Activated naive CD4-positive, alpha-beta T cell treated with anti-CD3 and anti-CD28 coated beads, Interleukin-2, amount 50 U/mL, for 24 hours (primary cell): ENCODE measurements around the gene PTTG1IP.

ENCODE experiments used
- H3K27ac Mint-ChIP-seq: one replicate; pipeline ENCODE4 v1.8.0; 2021; ENCODE audit warnings: mild to moderate bottlenecking, mixed read lengths
- H3K27me3 Mint-ChIP-seq: one replicate; pipeline ENCODE4 v1.8.0; 2021; ENCODE audit warnings: mixed read lengths
- H3K36me3 Mint-ChIP-seq: one replicate; pipeline ENCODE4 v1.8.0; 2021; ENCODE audit warnings: mixed read lengths
- H3K4me1 Mint-ChIP-seq: one replicate; pipeline ENCODE4 v1.8.0; 2021; ENCODE audit warnings: mixed read lengths
- H3K4me3 Mint-ChIP-seq: one replicate; pipeline ENCODE4 v1.8.0; 2021; ENCODE audit warnings: mild to moderate bottlenecking, mixed read lengths
- H3K9me3 Mint-ChIP-seq: one replicate; pipeline ENCODE4 v1.8.0; 2021; ENCODE audit warnings: mixed read lengths

PTTG1IP gene

DNA sequence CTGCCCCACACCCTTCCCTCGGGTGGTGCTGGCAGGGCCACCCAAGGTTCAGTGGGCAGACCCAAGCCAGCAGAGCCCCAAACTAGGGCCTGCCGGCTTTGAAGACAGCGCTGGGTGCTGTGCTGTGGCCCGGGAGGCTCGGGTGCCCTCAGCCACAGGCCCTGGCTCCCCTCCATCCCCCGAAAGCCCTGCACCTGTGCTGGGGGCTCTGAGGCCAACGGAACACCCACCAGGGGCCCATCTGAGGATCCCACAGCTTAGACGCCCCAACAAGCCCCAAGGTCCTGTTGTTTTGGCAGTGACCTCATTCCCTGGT lies 38.6 kb upstream of the PTTG1IP start:
- Mint-ChIP-seq H3K4me1 (peaks cover 80% of the 10 kb centered on the region), H3K4me3 (peak overlapping the region; percentile 34), H3K9me3 (no peaks in the 10 kb centered on the region), H3K27ac (peak overlapping the region; percentile 88), H3K27me3 (no peaks in the 10 kb centered on the region), H3K36me3 (peaks cover 5% of the 10 kb centered on the region)

DNA sequence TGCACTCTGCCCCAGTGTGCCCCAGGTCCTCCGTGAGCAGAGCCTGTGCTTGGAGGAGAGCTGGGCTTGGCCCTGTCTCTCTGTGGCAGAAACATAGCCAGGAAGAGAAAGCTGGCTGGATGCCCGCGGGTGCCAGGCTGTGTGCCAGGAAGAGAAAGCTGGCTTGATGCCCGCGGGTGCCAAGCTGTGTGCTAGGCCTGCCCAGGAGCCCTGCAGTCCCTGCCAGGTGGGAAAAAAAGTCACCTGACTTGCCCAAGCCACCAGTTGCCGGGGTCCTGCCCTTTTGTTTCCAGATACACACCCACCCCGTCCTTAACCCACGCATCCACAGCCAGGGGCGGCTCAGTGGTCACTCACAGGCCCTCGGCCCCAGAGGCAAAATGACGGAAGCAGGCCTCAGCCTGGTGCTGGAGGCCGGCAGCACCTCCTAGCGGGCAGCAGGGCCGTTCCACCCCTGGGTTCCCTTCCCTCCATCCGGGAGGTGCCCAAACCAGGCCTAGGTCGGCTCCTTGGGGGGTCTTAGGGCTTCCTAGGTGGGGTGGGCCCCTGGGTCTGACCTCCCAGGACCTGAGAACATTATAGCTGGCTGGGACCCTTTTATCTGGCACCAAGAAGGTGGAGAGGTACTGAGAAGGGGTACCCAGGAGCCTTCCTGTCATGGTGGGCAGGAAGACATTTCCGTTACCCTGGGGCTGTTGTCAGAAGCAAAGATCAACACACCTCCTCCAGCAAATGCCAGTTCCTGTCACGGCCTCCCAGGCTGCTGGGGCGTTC lies 38.1 kb upstream of the PTTG1IP start:
- Mint-ChIP-seq H3K9me3 (no peaks in the 10 kb centered on the region), H3K4me1 (peaks cover 75% of the 10 kb centered on the region), H3K27me3 (no peaks in the 10 kb centered on the region), H3K36me3 (peaks cover 2% of the 10 kb centered on the region), H3K27ac (peak overlapping the region; percentile 88), H3K4me3 (peak overlapping the region; percentile 34)

DNA sequence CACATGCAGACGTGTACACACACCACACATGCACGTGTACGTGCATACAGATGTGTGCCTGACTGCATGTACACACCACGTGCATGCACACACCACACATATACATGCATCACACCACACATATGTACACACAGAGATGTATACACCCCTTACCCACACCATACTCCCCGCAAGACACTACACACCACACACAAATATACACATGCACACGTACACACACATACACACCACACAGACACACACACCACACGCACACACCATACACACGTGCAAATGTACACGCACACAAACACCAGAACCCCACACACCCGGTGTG lies 37.5 kb upstream of the PTTG1IP start:
- no peaks in the 10 kb centered on the region for H3K27me3 Mint-ChIP-seq
- H3K4me1 Mint-ChIP-seq, result peaks cover 75% of the 10 kb centered on the region
- no peaks in the 10 kb centered on the region for H3K9me3 Mint-ChIP-seq
- H3K36me3 Mint-ChIP-seq, result peaks cover 2% of the 10 kb centered on the region
- peak overlapping the region; percentile 34 for H3K4me3 Mint-ChIP-seq
- H3K27ac Mint-ChIP-seq, result peak overlapping the region; percentile 88

DNA sequence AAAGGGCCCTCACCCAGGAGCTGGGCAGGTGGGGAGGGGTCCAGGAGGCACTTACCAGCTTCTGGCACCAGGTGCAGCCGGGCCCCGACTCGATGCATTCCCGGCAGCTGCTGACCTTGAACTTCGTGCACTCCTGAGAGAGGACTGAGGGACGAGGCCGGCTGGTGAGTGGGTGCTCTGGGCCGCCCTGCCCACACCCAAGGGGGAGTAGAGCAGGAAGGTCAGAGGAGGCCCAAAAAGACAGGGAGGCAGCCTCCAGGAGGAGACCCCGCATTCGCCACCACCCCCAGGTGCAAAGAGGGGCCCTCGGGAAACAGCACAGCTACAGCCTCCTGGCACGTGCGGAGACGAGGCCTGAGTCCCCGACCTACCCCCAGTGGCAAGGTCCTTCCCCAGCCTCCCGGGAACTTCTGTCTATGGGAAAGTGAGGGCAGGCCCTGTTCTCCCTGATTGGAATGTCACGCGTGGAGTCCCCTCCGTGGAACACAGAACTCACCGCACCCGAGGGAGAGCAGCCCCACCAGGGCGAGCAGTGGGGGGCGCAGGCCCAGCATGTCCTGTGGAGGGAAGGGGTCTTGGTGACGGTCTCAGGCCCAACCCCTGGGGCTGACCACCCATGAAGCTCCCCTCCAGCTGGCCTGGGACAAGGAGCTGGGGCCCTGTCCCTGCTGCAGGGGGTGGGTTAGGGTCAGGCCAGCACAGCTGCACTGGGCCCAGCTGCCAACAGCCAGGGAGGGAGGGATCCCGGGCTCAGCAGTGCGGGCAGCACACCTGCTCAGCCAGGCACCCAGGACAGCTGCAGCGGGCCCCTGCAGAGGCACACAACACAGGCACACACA lies 37.0 kb upstream of the PTTG1IP start:
- Mint-ChIP-seq H3K9me3 (no peaks in the 10 kb centered on the region), H3K27me3 (no peaks in the 10 kb centered on the region), H3K4me1 (peaks cover 70% of the 10 kb centered on the region), H3K36me3 (peaks cover 2% of the 10 kb centered on the region), H3K27ac (peak overlapping the region; percentile 53), H3K4me3 (no peak overlapping the region)

DNA sequence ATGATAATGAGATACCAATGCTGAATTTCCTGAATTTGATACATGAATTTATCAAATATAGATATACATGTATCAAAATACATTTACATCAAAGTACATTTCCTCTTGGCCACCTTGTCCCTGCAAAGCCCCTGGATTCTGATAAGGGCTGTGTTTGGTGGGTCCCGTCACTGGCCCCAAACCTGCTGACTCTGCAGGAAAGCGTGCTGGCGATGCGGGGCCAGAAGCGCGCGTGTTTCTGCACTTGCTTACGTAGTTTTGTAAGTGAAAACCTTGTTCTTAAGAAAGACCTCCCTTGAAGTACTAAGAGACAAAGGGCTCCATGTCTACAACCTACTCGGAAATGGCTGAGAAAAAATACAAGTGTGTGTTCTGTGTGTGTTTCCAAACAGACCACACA lies 36.2 kb upstream of the PTTG1IP start:
- Mint-ChIP-seq H3K36me3 (peaks cover 2% of the 10 kb centered on the region), H3K4me1 (peaks cover 64% of the 10 kb centered on the region), H3K27ac (peak overlapping the region; percentile 70), H3K27me3 (no peaks in the 10 kb centered on the region), H3K9me3 (no peaks in the 10 kb centered on the region), H3K4me3 (peak overlapping the region; percentile 19)

DNA sequence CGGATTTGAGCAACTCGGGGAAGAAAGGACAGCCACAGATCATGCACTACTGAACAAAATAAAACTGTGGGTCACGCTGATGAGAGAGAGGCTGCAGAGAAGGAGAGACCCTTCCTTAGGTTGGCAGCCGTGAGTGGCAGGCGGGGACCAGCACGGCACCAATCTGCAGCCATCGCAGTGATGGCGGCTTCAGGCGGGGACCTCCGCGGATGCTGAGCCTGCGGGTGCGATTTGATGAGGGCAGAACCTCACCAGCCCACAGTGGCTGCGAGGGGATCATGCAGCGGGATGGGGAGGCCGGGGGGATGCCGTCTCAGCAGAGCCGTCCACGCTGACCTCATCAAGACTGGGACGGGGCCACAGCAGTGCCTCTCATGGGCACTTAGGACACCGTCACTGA lies 35.4 kb upstream of the PTTG1IP start:
- Mint-ChIP-seq H3K27ac (peak overlapping the region; percentile 68), H3K9me3 (no peaks in the 10 kb centered on the region), H3K4me3 (peak overlapping the region; percentile 57), H3K27me3 (no peaks in the 10 kb centered on the region), H3K36me3 (peaks cover 5% of the 10 kb centered on the region), H3K4me1 (peaks cover 62% of the 10 kb centered on the region)

DNA sequence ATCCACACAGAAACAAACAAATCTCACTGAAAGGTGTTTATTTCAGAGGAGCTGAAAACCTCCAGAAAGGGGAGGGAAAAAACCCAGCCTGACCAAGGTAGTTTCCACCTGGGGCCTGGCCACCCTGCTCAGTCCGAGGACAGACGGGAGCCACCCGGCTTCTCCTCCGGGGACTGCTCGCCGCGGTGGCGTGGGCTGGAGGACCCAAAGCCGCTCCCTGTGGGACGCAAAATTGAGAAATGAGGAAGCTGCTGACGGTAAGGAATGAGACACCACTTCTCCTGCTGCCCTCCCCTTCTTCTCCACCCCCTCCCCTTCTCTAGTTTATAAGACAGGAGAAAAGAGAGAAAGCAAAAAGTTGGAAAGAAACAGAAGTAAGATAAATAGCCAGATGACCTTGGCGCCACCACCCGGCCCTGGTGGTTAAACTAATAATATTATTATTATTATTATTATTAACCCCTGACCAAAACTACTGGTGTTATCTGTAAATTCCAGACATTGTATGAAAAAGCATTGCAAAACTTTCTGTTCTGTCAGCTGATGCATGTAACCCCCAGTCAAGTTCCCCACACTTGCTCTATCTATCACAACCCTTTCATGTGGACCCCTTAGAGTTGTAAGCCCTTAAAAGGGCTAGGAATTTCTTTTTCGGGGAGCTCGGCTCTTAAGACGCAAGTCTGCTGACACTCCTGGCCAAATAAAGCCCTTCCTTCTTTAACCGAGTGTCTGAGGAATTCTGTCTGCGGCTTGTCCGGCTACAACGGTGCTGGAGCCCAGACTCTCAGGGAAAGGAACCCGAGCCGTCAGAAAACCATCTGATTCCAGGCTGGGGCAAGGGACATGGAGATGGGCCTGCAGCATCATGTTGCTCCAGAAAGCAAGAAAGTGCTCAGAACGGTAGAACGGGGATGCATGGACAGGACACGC lies 34.7 kb upstream of the PTTG1IP start:
- H3K36me3 Mint-ChIP-seq, result peaks cover 5% of the 10 kb centered on the region
- H3K9me3 Mint-ChIP-seq, result no peaks in the 10 kb centered on the region
- H3K27ac Mint-ChIP-seq, result peak overlapping the region; percentile 68
- H3K27me3 Mint-ChIP-seq, result no peaks in the 10 kb centered on the region
- peaks cover 60% of the 10 kb centered on the region for H3K4me1 Mint-ChIP-seq
- peak overlapping the region; percentile 57 for H3K4me3 Mint-ChIP-seq

DNA sequence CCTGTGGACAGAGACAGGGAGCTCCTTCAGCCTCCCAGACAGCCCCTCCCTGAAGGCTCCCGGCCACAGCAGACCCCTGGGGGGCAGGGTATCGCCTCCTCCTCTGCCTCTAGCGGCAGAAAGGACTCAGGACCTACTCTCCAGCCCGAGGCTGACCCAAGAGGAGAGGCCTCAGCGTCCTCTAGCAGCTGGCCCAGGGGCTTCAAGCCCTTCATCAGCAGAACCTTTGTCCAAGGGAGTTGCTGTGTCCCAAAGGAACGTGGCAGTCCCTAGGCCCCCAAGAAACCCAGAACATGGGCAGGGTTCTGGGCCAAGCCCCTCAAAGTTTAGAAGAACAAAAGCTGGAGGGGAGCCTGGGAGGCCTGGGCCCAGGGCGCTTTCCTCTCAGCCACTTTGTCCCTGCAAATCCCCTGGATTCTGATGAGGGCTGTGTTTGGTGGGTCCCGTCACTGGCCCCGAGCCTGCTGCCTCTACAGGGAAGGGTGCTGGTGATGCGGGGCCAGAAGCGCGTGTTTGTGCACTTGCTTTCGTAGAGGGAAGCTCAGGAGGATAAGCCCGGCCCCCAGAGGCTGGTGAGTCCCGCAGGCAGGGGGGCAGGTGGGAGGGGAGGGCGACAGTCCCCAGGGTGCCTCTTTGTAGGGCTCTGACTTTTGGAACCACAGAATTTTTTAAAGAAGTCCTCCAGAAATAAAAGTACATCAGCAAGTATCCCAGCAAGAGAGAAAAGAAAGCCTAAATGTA lies 33.9 kb upstream of the PTTG1IP start:
- H3K36me3 Mint-ChIP-seq, result peaks cover 10% of the 10 kb centered on the region
- H3K27me3 Mint-ChIP-seq, result no peaks in the 10 kb centered on the region
- no peak overlapping the region for H3K4me3 Mint-ChIP-seq
- H3K9me3 Mint-ChIP-seq, result no peaks in the 10 kb centered on the region
- H3K27ac Mint-ChIP-seq, result peak overlapping the region; percentile 55
- peaks cover 55% of the 10 kb centered on the region for H3K4me1 Mint-ChIP-seq

DNA sequence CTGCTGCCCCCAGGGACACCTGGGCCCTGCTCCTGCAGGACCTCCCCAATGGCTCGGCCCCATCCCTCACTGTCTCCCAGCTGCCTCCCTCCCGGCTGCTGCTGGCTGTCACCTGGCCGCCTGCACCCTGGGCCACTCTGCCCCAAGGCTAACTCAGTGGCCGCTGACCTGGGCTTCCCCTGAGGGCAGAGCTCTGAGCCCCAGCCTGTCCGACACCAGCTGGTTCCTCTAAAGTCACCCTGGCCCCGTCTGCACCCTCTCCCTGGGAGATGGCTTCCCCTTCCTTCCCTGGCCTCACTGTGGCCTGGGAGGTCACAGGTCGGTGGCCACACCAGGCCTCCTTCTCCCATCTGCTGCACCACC lies 32.2 kb upstream of the PTTG1IP start:
- Mint-ChIP-seq H3K9me3 (no peaks in the 10 kb centered on the region), H3K27ac (no peak overlapping the region), H3K36me3 (peaks cover 13% of the 10 kb centered on the region), H3K4me3 (no peak overlapping the region), H3K4me1 (peaks cover 39% of the 10 kb centered on the region), H3K27me3 (no peaks in the 10 kb centered on the region)

DNA sequence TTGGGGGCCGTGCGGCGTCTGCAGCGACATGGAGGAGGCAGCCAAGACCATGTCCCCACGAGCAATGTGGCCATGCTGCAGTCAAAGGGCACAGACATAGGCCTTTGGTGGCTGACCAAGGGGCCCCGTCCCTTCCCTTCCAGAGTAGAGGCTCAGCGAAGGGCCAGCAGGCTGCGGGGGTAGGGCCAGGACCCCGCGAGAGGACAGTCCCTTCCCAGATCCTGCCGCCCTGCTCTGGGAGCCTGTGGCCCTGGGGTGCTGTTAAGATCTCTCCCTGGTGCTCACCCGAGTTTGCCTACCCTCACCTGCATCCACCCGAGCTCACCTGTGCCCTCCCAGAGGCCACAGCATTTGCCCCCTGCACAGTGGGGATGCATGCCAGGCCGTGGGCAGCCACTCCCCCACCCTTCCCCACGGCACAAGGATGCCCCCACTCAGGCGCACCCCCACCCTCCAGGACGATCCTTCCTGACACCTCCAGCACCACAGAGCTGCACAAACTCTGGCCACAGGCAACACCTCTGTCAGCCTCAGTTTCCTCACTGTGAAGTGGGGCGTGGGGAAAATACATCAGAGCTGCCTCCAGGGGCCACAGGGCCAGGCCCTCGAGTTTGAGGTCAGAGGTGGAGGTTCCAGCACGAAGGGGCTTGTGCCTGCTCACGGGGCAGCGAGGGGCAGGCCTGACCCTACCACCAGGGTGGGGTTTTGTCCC lies 31.7 kb upstream of the PTTG1IP start:
- peaks cover 13% of the 10 kb centered on the region for H3K36me3 Mint-ChIP-seq
- peaks cover 36% of the 10 kb centered on the region for H3K4me1 Mint-ChIP-seq
- H3K4me3 Mint-ChIP-seq, result no peak overlapping the region
- no peaks in the 10 kb centered on the region for H3K9me3 Mint-ChIP-seq
- H3K27ac Mint-ChIP-seq, result no peak overlapping the region
- H3K27me3 Mint-ChIP-seq, result no peaks in the 10 kb centered on the region

DNA sequence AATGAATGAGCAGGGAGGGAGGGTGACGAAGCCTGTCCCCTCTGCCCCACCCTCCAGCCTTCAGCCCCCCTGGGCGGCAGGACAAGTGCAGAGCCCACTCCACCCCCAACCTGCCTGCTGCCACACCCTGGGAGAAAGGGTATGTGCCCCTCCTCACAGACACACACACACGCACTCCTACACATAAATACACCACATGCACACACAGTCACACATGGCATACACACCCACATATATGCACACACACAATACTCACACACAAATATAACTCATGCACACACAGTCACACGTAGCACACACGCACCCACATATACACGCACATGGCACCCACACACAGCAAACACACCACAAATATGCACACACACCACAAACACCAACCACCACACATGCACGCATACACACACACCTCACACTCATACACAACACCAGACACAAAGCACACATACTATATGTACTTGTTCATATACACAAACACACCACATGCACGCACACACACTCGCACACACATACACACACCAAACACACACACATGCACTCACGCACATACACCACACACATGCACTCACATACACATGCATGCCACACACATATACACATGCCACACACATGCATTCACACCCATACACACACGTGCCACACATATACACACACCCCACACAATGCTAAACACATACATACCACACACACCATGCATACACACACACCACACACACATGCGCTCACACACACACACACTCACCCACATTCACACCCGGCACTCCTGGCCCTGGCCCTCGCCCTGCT lies 30.8 kb upstream of the PTTG1IP start:
- Mint-ChIP-seq H3K4me1 (peaks cover 28% of the 10 kb centered on the region), H3K9me3 (no peaks in the 10 kb centered on the region), H3K27me3 (no peaks in the 10 kb centered on the region), H3K27ac (peak overlapping the region; percentile 20), H3K4me3 (no peak overlapping the region), H3K36me3 (peaks cover 13% of the 10 kb centered on the region)

DNA sequence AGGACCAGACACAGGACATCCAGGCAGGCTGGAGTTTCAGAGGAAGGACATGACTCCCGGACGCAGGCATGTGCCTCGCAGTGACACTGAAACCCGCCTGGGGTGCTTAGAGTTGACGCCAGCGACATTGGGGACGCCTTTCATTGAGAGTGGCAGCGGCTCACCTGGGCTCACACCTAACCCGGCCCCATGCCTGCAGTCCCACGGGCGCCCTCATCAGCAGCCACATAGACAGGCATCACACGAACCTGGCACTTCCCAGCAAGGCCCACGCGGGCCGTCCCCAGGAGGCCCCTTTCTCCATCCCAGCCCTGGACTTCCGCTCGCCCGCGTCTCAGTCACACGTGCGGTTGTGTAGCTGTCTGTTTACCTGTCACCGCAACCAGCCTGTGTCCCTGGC lies 30.2 kb upstream of the PTTG1IP start:
- Mint-ChIP-seq H3K36me3 (peaks cover 11% of the 10 kb centered on the region), H3K27ac (peak overlapping the region; percentile 20), H3K9me3 (no peaks in the 10 kb centered on the region), H3K4me3 (no peak overlapping the region), H3K4me1 (peaks cover 21% of the 10 kb centered on the region), H3K27me3 (no peaks in the 10 kb centered on the region)

DNA sequence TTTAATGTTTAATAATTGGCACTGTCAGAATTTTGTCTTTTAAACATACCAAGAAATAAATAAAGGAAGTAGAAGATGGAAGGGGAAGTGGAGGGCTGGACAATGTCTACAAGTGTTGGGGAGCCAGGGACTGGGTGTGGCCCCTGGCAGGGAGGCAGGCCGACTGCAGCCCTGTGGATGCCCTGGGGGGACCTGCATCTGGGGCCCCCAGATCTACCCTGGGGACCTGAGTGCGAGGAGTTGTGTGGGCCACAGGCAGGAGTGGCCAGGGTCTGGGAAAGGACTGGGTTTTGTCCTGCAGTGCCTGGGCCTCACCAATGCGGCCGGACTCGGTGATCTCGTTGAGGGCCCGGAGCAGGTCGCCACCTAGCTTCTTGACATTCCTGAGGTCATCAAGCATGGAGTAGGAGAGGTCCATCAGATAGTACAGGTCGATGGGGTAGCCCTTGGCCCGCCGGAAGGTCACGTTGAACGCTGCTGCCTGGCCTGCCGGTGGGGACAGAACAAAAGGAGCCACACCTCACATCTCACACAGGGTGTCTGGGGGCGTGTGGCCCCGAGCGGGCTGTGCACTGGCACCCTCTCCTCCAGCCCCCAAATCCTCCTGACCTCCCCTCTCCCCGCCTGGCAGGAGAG lies 29.7 kb upstream of the PTTG1IP start:
- Mint-ChIP-seq H3K27me3 (no peaks in the 10 kb centered on the region), H3K4me1 (peaks cover 20% of the 10 kb centered on the region), H3K36me3 (peaks cover 14% of the 10 kb centered on the region), H3K27ac (peak overlapping the region; percentile 35), H3K9me3 (no peaks in the 10 kb centered on the region), H3K4me3 (no peak overlapping the region)
